IMR-90 (cell line): Measurements from ENCODE around the gene NFKBIA. TPM values are rescaled to one million over a fixed set of nuclear protein-coding genes. Genes with fewer than 3 reads are reported as not detected.

ENCODE experiments used
- BHLHE40 ChIP-seq: fragments of 150-350 bp; IDR thresholded peaks from 2 replicates; pipeline ENCODE4 v1.6.1; 2016; ENCODE audit warnings: mild to moderate bottlenecking, low read depth, low read length
- FOS ChIP-seq: fragments of 150-350 bp; IDR thresholded peaks from 2 replicates; pipeline ENCODE4 v1.6.1; 2016; ENCODE audit warnings: low read depth, low read length
- polyA plus RNA-seq, 3 experiments: library from polyadenylated mRNA; depleted of rRNA; stranded (reverse); fragments of >200 nt; gene quantifications; 2 replicates each; pipeline ENCODE4 v1.2.3, GENCODE V29; 2012; ENCODE audit warnings: low replicate concordance in 1 of 3
- total RNA-seq: library from RNA; depleted of rRNA; stranded (reverse); fragments of >200 nt; gene quantifications from 2 replicates; pipeline ENCODE4 v1.2.3, GENCODE V29; 2012
- TF ChIP-seq, protein P1 (sequence below): fragments of 150-350 bp; IDR thresholded peaks from 2 replicates; pipeline ENCODE4 v1.6.1; 2016; ENCODE audit warnings: low read depth, mild to moderate bottlenecking, low read length, moderate library complexity, borderline replicate concordance

NFKBIA gene
- total and polyA plus RNA-seq, 2 of the 4 experiments (the other 2 are of a cell fraction): 71.1 to 97.1 TPM

DNA sequence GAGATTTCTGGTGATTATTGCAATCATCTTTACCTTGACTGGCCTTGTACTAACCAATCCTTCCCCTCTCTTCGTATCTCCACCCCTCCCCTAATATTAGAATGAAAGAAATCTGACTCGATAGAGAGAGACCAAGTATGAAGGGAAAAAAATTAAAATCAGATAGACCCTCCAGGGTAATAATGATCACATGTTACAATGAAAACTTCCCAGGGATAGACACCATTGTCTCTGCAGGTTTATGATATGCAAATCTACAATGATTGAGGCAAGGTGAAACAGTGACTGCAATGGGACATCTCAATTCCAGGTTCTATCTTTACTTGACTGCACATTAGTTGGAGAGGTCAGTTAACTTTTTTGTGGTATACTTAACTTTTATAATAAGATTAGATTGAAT lies 1.5 kb upstream of the NFKBIA start (continued):
- TF ChIP-seq, protein P1, sequence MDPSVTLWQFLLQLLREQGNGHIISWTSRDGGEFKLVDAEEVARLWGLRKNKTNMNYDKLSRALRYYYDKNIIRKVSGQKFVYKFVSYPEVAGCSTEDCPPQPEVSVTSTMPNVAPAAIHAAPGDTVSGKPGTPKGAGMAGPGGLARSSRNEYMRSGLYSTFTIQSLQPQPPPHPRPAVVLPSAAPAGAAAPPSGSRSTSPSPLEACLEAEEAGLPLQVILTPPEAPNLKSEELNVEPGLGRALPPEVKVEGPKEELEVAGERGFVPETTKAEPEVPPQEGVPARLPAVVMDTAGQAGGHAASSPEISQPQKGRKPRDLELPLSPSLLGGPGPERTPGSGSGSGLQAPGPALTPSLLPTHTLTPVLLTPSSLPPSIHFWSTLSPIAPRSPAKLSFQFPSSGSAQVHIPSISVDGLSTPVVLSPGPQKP: no peak
- TF ChIP-seq BHLHE40 (no peak), FOS (no peak)
